Measurements from ENCODE around the gene ATP10A.

DNA sequence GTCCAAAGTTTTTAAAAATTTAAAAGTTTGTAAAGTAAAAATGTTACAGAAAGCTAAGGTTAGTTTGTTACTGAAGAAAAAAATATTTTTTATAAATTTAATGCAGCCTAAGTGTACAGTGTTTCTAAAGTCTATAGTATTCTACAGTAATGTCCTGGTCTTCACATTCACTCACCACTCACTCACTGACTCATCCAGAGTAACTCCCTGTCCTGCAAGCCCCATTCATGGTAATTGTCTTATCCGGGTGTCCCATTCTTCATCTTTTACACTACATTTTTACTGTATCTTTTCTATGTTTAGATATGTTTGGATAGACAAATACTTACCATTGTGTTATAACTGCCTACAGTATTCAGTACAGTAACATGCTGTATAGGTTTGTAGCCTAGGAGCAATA, 36.7 kb upstream of the ATP10A start:
- no peak for TF ChIP-seq POLR2A (IDR thresholded peaks at IDR 0.05; ENCODE audit: low read length)
- no peak for TF ChIP-seq GATA1 (IDR thresholded peaks at IDR 0.05; ENCODE audit: low read depth, low read length)

Measured in erythroblast (primary cell).